HEK293T (cell line): ENCODE measurements around the gene ABCD4.
"Not testable (repeated sequence)": the region's sequence is repeated elsewhere in the genome, so short reads cannot be mapped to it uniquely, and the experiment has no call there.

Source experiments
- CTCF ChIA-PET: fragments of 350-600 bp; formaldehyde crosslinking; extraction: SDS; loops from one replicate; lab custom pipeline; 2021; ENCODE audit warnings: antibody characterized with exemption, inconsistent platforms; lab: Yijun Ruan, JAX
- POLR2A ChIA-PET: fragments of 350-600 bp; formaldehyde crosslinking; extraction: SDS; loops from one replicate; lab custom pipeline; 2020; ENCODE audit warnings: antibody characterized with exemption, inconsistent platforms; lab: Yijun Ruan, JAX
- DNase-seq: peaks from one replicate; pipeline ENCODE4 v3.0.0; 2012; ENCODE audit warnings: mixed read lengths; ENCODE audit errors: extremely low spot score
- ARNT ChIP-seq: fragments of 450-650 bp; IDR thresholded peaks from 2 replicates; pipeline ENCODE4 v1.6.1; 2017; ENCODE audit warnings: mild to moderate bottlenecking
- BHLHE40 ChIP-seq: fragments of 450-650 bp; IDR thresholded peaks from 2 replicates; pipeline ENCODE4 v1.6.1; 2016; ENCODE audit warnings: mild to moderate bottlenecking, moderate library complexity, borderline replicate concordance
- CTBP1 ChIP-seq: fragments of 450-650 bp; IDR thresholded peaks from 2 replicates; pipeline ENCODE4 v1.6.1; 2016; ENCODE audit warnings: borderline replicate concordance
- ELF4 ChIP-seq: fragments of 450-650 bp; IDR thresholded peaks from 2 replicates; pipeline ENCODE4 v1.6.1; 2017; ENCODE audit warnings: antibody characterized with exemption
- FOXA1 ChIP-seq: fragments of 450-650 bp; IDR thresholded peaks from 2 replicates; pipeline ENCODE4 v1.6.1; 2016; ENCODE audit warnings: mild to moderate bottlenecking
- FOXK2 ChIP-seq: fragments of 450-650 bp; IDR thresholded peaks from 2 replicates; pipeline ENCODE4 v1.6.1; 2016; ENCODE audit warnings: mild to moderate bottlenecking
- FOXM1 ChIP-seq: fragments of 450-650 bp; IDR thresholded peaks from 2 replicates; pipeline ENCODE4 v1.6.1; 2017; ENCODE audit warnings: mild to moderate bottlenecking, borderline replicate concordance
- HDGF ChIP-seq: fragments of 450-650 bp; IDR thresholded peaks from 2 replicates; pipeline ENCODE4 v1.6.1; 2017; ENCODE audit warnings: antibody characterized with exemption, borderline replicate concordance
- L3MBTL2 ChIP-seq: fragments of 450-650 bp; conservative IDR thresholded peaks from 2 replicates; pipeline ENCODE4 v1.6.1; 2016; ENCODE audit warnings: mild to moderate bottlenecking
- LEF1 ChIP-seq: fragments of 450-650 bp; IDR thresholded peaks from 2 replicates; pipeline ENCODE4 v1.6.1; 2017; ENCODE audit warnings: mild to moderate bottlenecking, borderline replicate concordance
- NFRKB ChIP-seq: fragments of 450-650 bp; IDR thresholded peaks from 2 replicates; pipeline ENCODE4 v1.6.1; 2016; ENCODE audit warnings: mild to moderate bottlenecking, moderate library complexity
- SP1 ChIP-seq: fragments of 450-650 bp; IDR thresholded peaks from 2 replicates; pipeline ENCODE4 v1.6.1; 2017
- SUZ12 ChIP-seq: fragments of 450-650 bp; IDR thresholded peaks from 2 replicates; pipeline ENCODE4 v1.6.1; 2016; ENCODE audit warnings: mild to moderate bottlenecking
- TARDBP ChIP-seq: fragments of 450-650 bp; IDR thresholded peaks from 2 replicates; pipeline ENCODE4 v1.6.1; 2016
- ZNF384 ChIP-seq: fragments of 450-650 bp; IDR thresholded peaks from 2 replicates; pipeline ENCODE4 v1.6.1; 2016
- TF ChIP-seq, protein P1 (sequence below): fragments of 450-650 bp; IDR thresholded peaks from 2 replicates; pipeline ENCODE4 v1.6.1; 2016

Gene ABCD4

DNA sequence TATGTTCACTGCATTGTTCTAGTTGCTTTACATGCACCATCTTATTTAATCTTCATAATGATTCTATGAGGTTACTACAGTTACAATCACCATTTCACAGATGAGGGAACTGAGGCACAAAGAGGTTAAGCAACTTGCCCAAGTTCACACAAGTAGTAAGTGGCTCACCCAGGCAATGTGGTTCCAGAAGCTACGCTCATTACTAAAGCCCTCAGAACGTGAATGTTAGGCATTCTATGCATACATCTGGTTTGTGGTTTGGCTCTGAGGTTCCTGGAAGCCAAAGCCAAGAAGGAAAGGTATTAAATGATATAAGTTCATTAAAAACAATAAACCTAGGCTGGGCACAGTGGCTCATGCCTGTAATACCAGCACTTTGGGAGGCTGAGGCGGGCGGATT, 31.2 kb upstream of the ABCD4 start:
- TF ChIP-seq BHLHE40 (no peak), TARDBP (no peak), ZNF384 (no peak), FOXA1 (no peak), FOXK2 (no peak), L3MBTL2 (no peak), ARNT (no peak), LEF1 (no peak), NFRKB (no peak), ELF4 (no peak), HDGF (no peak), FOXM1 (no peak), SUZ12 (no peak), SP1 (no peak), CTBP1 (no peak)
- TF ChIP-seq, protein P1, sequence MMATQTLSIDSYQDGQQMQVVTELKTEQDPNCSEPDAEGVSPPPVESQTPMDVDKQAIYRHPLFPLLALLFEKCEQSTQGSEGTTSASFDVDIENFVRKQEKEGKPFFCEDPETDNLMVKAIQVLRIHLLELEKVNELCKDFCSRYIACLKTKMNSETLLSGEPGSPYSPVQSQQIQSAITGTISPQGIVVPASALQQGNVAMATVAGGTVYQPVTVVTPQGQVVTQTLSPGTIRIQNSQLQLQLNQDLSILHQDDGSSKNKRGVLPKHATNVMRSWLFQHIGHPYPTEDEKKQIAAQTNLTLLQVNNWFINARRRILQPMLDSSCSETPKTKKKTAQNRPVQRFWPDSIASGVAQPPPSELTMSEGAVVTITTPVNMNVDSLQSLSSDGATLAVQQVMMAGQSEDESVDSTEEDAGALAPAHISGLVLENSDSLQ = no peak
- CTCF ChIA-PET = no interaction called here
- POLR2A ChIA-PET = interaction anchor here (1.3 kb wide), 1 partner anchor 32 kb away, joined by 3 read pairs; the partner anchor contains the start of gene ABCD4
- DNase-seq = no peak

DNA sequence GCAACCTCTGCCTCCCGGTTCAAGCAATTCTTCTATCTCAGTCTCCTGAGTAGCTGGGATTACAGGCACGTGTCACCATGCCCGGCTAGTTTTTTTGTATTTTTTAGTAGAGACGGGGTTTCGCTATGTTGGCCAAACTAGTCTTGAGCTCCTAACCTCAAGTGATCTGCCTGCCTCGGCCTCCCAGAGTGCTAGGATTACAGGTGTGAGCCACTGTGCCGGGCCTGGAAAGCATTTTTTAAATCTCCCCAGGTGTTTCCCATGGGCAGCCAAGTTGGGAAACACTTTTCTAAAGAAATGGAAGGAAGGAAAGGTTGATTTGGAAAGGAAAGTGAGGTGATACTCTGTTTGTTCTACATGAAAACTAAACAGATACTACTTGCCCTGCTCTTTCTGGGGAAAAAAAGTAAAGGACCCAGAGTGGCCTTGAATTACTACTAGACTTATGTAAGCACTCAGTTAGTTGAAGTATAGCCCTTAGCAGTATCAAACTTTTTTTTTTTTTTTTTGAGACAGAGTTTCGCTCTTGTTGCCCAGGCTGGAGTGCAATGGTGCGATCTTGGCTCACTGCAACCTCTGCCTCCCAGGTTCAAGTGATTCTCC, 27.3 kb upstream of the ABCD4 start:
- DNase-seq, POLR2A ChIA-PET: not testable (repeated sequence)
- CTCF ChIA-PET = interaction anchor here (0.6 kb wide), 2 partner anchors 264 to 548 kb away, joined by 3 to 5 read pairs; no protein-coding TSS in a partner anchor

DNA sequence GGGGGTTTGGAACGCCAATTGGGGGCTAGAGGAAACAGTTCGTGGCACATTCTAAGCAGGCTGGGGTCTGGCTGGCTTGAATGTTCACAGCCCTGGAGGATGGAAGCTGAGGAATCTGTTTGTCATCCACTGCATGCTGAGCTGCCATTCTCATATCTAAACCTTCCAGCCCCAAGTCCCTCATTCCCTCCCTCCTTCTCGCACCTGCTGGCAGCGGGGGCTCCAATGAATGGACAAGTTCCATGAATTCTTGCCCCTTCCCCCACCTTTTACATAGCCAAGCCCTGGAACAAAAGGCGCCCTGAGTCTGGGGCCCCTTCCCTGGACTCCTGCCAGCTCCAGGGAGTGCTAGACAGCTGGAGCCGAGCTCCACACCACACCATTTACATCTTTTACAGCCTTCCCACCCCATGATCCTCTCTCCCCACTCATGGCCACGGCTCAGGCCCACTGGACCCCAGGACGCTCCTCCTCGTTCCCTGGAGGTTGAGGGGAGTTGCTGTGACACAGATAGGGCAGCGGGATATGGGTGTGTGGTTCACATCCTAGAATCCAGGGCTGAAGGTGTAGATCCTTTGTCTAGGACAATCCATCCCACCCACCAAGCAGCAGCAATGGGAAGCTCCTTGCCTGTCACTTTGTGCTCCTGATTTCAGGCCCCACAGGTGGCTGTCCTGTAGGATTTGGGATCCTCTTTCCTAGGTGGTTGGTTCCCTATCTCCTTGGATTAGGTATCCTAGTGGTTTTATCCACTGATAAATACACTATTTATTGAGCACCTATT, 23.8 kb upstream of the ABCD4 start:
- POLR2A ChIA-PET = interaction anchor here (1.5 kb wide), 1 partner anchor 24 kb away, joined by 5 read pairs; the partner anchor contains the start of gene ABCD4
- CTCF ChIA-PET = interaction anchor here (0.5 to 1.3 kb wide), 3 partner anchors 13 to 154 kb away, joined by 3 to 10 read pairs (median 8); no protein-coding TSS in a partner anchor
- no peak for DNase-seq
- TF ChIP-seq BHLHE40 (no peak), NFRKB (no peak), FOXK2 (no peak), ARNT (no peak), L3MBTL2 (no peak), HDGF (no peak), TARDBP (no peak), ZNF384 (no peak), CTBP1 (no peak)
- TF ChIP-seq, protein P1 = no peak

DNA sequence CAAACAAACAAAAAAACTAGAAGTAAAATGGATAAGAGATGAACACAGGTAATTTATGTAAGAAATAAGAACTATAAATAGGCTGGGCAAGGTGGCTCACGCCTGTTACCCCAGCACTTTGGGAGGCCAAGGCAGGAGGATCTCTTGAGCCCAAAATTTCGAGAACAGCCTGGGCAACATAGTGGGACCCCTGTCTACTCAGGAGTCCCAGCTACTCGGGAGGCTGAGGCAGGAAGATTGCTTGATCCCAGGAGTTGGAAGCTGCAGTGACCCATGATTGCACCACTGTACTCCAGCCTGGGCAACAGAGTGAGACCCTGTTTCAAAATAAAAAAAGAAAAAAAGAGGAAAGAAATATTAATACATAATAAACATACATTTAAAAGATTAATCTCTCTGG, 22.7 kb upstream of the ABCD4 start:
- CTCF ChIA-PET = interaction anchor here (0.7 to 1.3 kb wide), 2 partner anchors 12 to 17 kb away, joined by 3 to 8 read pairs; no protein-coding TSS in a partner anchor
- POLR2A ChIA-PET = no interaction called here
- TF ChIP-seq HDGF (no peak), SP1 (no peak), FOXK2 (no peak), BHLHE40 (no peak), CTBP1 (no peak), TARDBP (no peak), SUZ12 (no peak), ZNF384 (no peak), NFRKB (no peak), FOXM1 (no peak), FOXA1 (no peak), LEF1 (no peak), L3MBTL2 (no peak), ARNT (no peak)
- TF ChIP-seq, protein P1 = no peak
- no peak for DNase-seq

DNA sequence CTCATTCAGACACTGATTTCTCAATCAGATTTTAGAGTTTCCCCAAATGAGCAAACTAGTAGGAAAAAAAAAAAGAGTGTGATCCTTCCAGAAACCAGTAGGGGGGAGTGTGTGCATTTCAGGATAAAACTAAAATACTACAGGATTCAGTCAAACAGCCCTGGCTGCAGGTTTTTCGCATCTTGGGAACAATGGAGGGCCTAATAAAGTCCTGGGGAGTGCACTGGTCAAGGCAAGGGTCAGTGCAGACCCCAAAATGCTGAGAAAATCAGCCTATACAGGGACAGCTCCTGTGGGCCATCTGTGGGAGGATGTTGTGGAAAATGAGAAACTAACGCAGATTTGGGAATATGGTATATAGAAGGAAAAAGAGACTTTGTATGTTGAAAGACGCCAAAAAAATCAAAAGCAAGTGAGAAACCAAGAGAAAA, 22.2 kb upstream of the ABCD4 start:
- peak; percentile 65 for DNase-seq
- no peak for TF ChIP-seq NFRKB
- TF ChIP-seq ZNF384 = peak; percentile 68
- POLR2A ChIA-PET = no interaction called here
- CTCF ChIA-PET = interaction anchor here (0.7 to 1.3 kb wide), 2 partner anchors 11 to 17 kb away, joined by 3 to 8 read pairs; no protein-coding TSS in a partner anchor

DNA sequence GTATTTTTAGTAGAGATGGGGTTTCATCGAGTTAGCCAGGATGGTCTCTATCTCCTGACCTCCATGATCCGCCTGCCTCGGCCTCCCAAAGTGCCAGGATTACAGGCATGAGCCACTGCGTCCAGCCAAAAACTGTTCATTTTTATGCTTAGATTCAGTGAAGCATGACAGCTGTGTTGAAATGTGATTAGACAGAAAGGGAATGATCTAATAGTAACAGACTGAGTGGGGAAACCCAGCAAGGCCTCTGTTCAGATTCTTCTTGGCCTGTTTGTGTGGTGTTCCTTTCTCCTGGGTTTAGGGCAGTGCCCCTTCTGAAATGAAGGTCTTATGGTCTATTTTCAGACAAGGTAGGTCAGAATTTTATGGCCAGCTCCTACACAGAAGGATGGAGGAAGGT, 11.8 kb upstream of the ABCD4 start:
- no peak for TF ChIP-seq FOXK2

More for the DNA sequence above, 11.8 kb upstream of the ABCD4 start:
- ChIA-PET POLR2A (no interaction called here), CTCF (interaction anchor here (1.6 to 2.0 kb wide), 2 partner anchors 11 to 12 kb away, joined by 8 read pairs; partner anchors contain the start of gene ABCD4)
- DNase-seq = no peak
